Right kidney (tissue), 1 donor: Measurements from ENCODE around the gene RIOX2.

Experiments
- DNase-seq: peaks from one replicate; pipeline ENCODE4 v3.0.0-alpha.2; 2016

The RIOX2 gene

GRCh38 chr3:97991293-97991682, 19.1 kb upstream of the RIOX2 start:
- no peak for DNase-seq

GRCh38 chr3:97990624-97991292, 18.5 kb upstream of the RIOX2 start:
- DNase-seq, result no peak

- DNase-seq, result no peak
These were observed 16.7 kb upstream of the RIOX2 start for GRCh38 chr3:97988784-97989568.

- no peak for DNase-seq
These were observed 15.1 kb upstream of the RIOX2 start for GRCh38 chr3:97987306-97987705.

GRCh38 chr3:97983933-97984491, 11.8 kb upstream of the RIOX2 start:
- no peak for DNase-seq

GRCh38 chr3:97981886-97982285, 9.7 kb upstream of the RIOX2 start:
- DNase-seq, result no peak

- DNase-seq, result no peak
These were observed 7.4 kb upstream of the RIOX2 start for GRCh38 chr3:97979610-97980009.

GRCh38 chr3:97975466-97975865, 3.2 kb upstream of the RIOX2 start:
- no peak for DNase-seq

- DNase-seq, result no peak
These were observed 2.8 kb upstream of the RIOX2 start for GRCh38 chr3:97974996-97975395.

GRCh38 chr3:97972976-97973375, 745 bp upstream of the RIOX2 start:
- no peak for DNase-seq

- DNase-seq, result no peak
These were observed 1.1 kb downstream of the RIOX2 start for GRCh38 chr3:97970956-97971620.

GRCh38 chr3:97970156-97970555, 2.1 kb downstream of the RIOX2 start:
- no peak for DNase-seq

- no peak for DNase-seq
These were observed 2.7 kb downstream of the RIOX2 start for GRCh38 chr3:97969541-97969940.

- DNase-seq, result no peak
These were observed 3.9 kb downstream of the RIOX2 start for GRCh38 chr3:97968376-97968775.

- no peak for DNase-seq
These were observed 4.3 kb downstream of the RIOX2 start for GRCh38 chr3:97967966-97968365.

GRCh38 chr3:97960993-97961766, 11.1 kb downstream of the RIOX2 start:
- no peak for DNase-seq

- DNase-seq, result no peak
These were observed 11.7 kb downstream of the RIOX2 start for GRCh38 chr3:97960551-97960950.

GRCh38 chr3:97959872-97960271, 12.4 kb downstream of the RIOX2 start:
- no peak for DNase-seq

GRCh38 chr3:97958796-97959195, 13.4 kb downstream of the RIOX2 start:
- no peak for DNase-seq

GRCh38 chr3:97958396-97958795, 13.8 kb downstream of the RIOX2 start:
- DNase-seq, result no peak

- DNase-seq, result no peak
These were observed 14.5 kb downstream of the RIOX2 start for GRCh38 chr3:97957617-97958311.

GRCh38 chr3:97956051-97956450, 16.2 kb downstream of the RIOX2 start:
- no peak for DNase-seq
